Activated CD8-positive, alpha-beta T cell treated with anti-CD3 and anti-CD28 coated beads for 36 hours (primary cell): ENCODE data around the gene RAB15. TPM values are rescaled to one million over a fixed set of nuclear protein-coding genes. Genes with fewer than 3 reads are reported as not detected.

ENCODE experiments used
- ATAC-seq: fragments of 200-7000 bp; cut with Tn5 transposase; one replicate; pipeline ENCODE4 v1.10.0; 2021; ENCODE audit warnings: mild to moderate bottlenecking, moderate library complexity
- CTCF ChIA-PET: fragments of 350-600 bp; sonication (Branson Sonifier 250); formaldehyde crosslinking; loops from one replicate; lab custom pipeline; 2021; ENCODE audit warnings: antibody characterized with exemption; lab: Charles Lee
- POLR2A ChIA-PET: fragments of 350-600 bp; sonication (Branson Sonifier 250); formaldehyde crosslinking; loops from one replicate; lab custom pipeline; 2021; ENCODE audit warnings: antibody characterized with exemption; lab: Charles Lee
- DNase-seq: peaks from one replicate; pipeline ENCODE4 v3.0.0-alpha.2; 2020
- H3K27ac Mint-ChIP-seq: one replicate; pipeline ENCODE4 v1.8.0; 2021; ENCODE audit warnings: mild to moderate bottlenecking, mixed read lengths
- H3K27me3 Mint-ChIP-seq: one replicate; pipeline ENCODE4 v1.8.0; 2021; ENCODE audit warnings: mixed read lengths
- H3K36me3 Mint-ChIP-seq: one replicate; pipeline ENCODE4 v1.8.0; 2021; ENCODE audit warnings: low read depth, mixed read lengths
- H3K4me1 Mint-ChIP-seq: one replicate; pipeline ENCODE4 v1.8.0; 2021; ENCODE audit warnings: low read depth, mixed read lengths
- H3K4me3 Mint-ChIP-seq: one replicate; pipeline ENCODE4 v1.8.0; 2021; ENCODE audit warnings: mild to moderate bottlenecking, moderate library complexity, mixed read lengths
- H3K9me3 Mint-ChIP-seq: one replicate; pipeline ENCODE4 v1.8.0; 2021; ENCODE audit warnings: mixed read lengths
- CTCF ChIP-seq: fragments of 200-600 bp; IDR thresholded peaks from one replicate; pipeline ENCODE4 v1.8.0; 2022; ENCODE audit warnings: antibody characterized with exemption, mild to moderate bottlenecking
- intact Hi-C: fragments of 100-400 bp; cut with micrococcal nuclease; formaldehyde crosslinking; loops from one replicate; pipeline ENCODE4 v1.10.0; 2022
- total RNA-seq, 2 experiments: library from RNA; stranded (reverse); gene quantifications; one replicate each; pipeline ENCODE4 v1.2.3, GENCODE V29; 2021

Gene RAB15
- total RNA-seq, 2 experiments from 2014 or later, result 2.1 to 2.3 TPM

GRCh38 chr14:64920465-64920864, 51.7 kb downstream of the RAB15 start:
- no peak for TF ChIP-seq CTCF
- Mint-ChIP-seq H3K27me3 (no peaks in the 10 kb centered on the region), H3K9me3 (peaks cover 4% of the 10 kb centered on the region), H3K27ac (peak overlapping the region; percentile 45), H3K36me3 (peaks cover 45% of the 10 kb centered on the region), H3K4me1 (peaks cover 67% of the 10 kb centered on the region), H3K4me3 (no peak overlapping the region)
- ATAC-seq, result no peak
- POLR2A ChIA-PET, result no interaction called here
- DNase-seq, result no peak
- CTCF ChIA-PET, result no interaction called here
- intact Hi-C loops, result no loop called here

GRCh38 chr14:64919618-64920017, 52.5 kb downstream of the RAB15 start:
- DNase-seq (no peak), ATAC-seq (no peak)
- no peaks in the 10 kb centered on the region for H3K27me3 Mint-ChIP-seq
- peaks cover 51% of the 10 kb centered on the region for H3K36me3 Mint-ChIP-seq
- peaks cover 4% of the 10 kb centered on the region for H3K9me3 Mint-ChIP-seq
- H3K27ac Mint-ChIP-seq, result no peak overlapping the region
- TF ChIP-seq CTCF, result no peak
- POLR2A ChIA-PET, result no interaction called here
- CTCF ChIA-PET, result no interaction called here
- intact Hi-C loops, result no loop called here
- H3K4me1 Mint-ChIP-seq, result peaks cover 72% of the 10 kb centered on the region
- no peak overlapping the region for H3K4me3 Mint-ChIP-seq

GRCh38 chr14:64919215-64919614, 52.9 kb downstream of the RAB15 start:
- ChIA-PET POLR2A (interaction anchor here (1.1 kb wide), 1 partner anchor 9 kb away, joined by 8 read pairs; no protein-coding TSS in a partner anchor), CTCF (no interaction called here)
- Mint-ChIP-seq H3K4me3 (no peak overlapping the region), H3K27ac (no peak overlapping the region), H3K36me3 (peaks cover 48% of the 10 kb centered on the region), H3K9me3 (peaks cover 4% of the 10 kb centered on the region), H3K27me3 (no peaks in the 10 kb centered on the region), H3K4me1 (peaks cover 69% of the 10 kb centered on the region)
- intact Hi-C loops, result no loop called here
- DNase-seq, result no peak
- no peak for TF ChIP-seq CTCF
- no peak for ATAC-seq

- Mint-ChIP-seq H3K4me3 (no peak overlapping the region), H3K9me3 (peaks cover 4% of the 10 kb centered on the region), H3K4me1 (peaks cover 69% of the 10 kb centered on the region), H3K36me3 (peaks cover 46% of the 10 kb centered on the region), H3K27me3 (no peaks in the 10 kb centered on the region), H3K27ac (peak overlapping the region; percentile 70)
- ATAC-seq (no peak), DNase-seq (no peak)
- POLR2A ChIA-PET, result interaction anchor here (1.1 kb wide), 1 partner anchor 10 kb away, joined by 8 read pairs; no protein-coding TSS in a partner anchor
- intact Hi-C loops, result no loop called here
- TF ChIP-seq CTCF, result no peak
- CTCF ChIA-PET, result interaction anchor here (1.0 kb wide), 1 partner anchor 26 kb away, joined by 4 read pairs; no protein-coding TSS in a partner anchor
Observed at GRCh38 chr14:64918216-64918615, 53.9 kb downstream of the RAB15 start.

- H3K4me3 Mint-ChIP-seq, result peak overlapping the region; percentile 79
- no peak for ATAC-seq
- H3K36me3 Mint-ChIP-seq, result peaks cover 46% of the 10 kb centered on the region
- intact Hi-C loops, result no loop called here
- no peak for DNase-seq
- CTCF ChIA-PET, result interaction anchor here (1.0 to 1.5 kb wide), 2 partner anchors 65 to 93 kb away, joined by 3 to 4 read pairs; no protein-coding TSS in a partner anchor
- H3K27me3 Mint-ChIP-seq, result no peaks in the 10 kb centered on the region
- peaks cover 2% of the 10 kb centered on the region for H3K9me3 Mint-ChIP-seq
- TF ChIP-seq CTCF, result no peak
- H3K27ac Mint-ChIP-seq, result peak overlapping the region; percentile 95
- POLR2A ChIA-PET, result interaction anchor here (1.0 to 1.7 kb wide), 2 partner anchors 12 to 13 kb away, joined by 3 to 7 read pairs; no protein-coding TSS in a partner anchor
- H3K4me1 Mint-ChIP-seq, result peaks cover 61% of the 10 kb centered on the region
Observed at GRCh38 chr14:64915797-64916196, 56.3 kb downstream of the RAB15 start.
